DOHH2 (cell line): Measurements from ENCODE around the gene RRP15.
A peak's percentile ranks its signal among the peaks of the same experiment; 100 is the strongest.

Experiments
- H3F3A ChIP-seq: fragments of 200-600 bp; sonication (generic), shearing (Covaris generic); 2 replicates; pipeline ENCODE4 v1.6.0; 2016; ENCODE audit warnings: antibody characterized with exemption, mild to moderate bottlenecking; ENCODE audit not compliant: control insufficient read depth, insufficient read depth
- H3K27ac ChIP-seq: fragments of 200-600 bp; sonication (generic); 2 replicates; pipeline ENCODE4 v1.5.1; 2014; ENCODE audit warnings: low read depth, mild to moderate bottlenecking, low read length, moderate library complexity
- H3K27me3 ChIP-seq: fragments of 200-600 bp; sonication (generic); 2 replicates; pipeline ENCODE4 v1.6.1; 2014; ENCODE audit warnings: mild to moderate bottlenecking, low read length, mixed read lengths; ENCODE audit not compliant: control insufficient read depth
- H3K36me3 ChIP-seq: fragments of 200-600 bp; sonication (generic); 2 replicates; pipeline ENCODE4 v1.6.1; 2014; ENCODE audit warnings: mild to moderate bottlenecking, low read length, moderate library complexity, mixed read lengths; ENCODE audit not compliant: control insufficient read depth
- H3K4me1 ChIP-seq: fragments of 200-600 bp; sonication (generic); 2 replicates; pipeline ENCODE4 v1.6.1; 2014; ENCODE audit warnings: mild to moderate bottlenecking, low read length, mixed read lengths; ENCODE audit not compliant: control insufficient read depth
- H3K4me2 ChIP-seq: fragments of 200-600 bp; sonication (generic); 2 replicates; pipeline ENCODE4 v1.6.0; 2014; ENCODE audit warnings: mild to moderate bottlenecking, low read length, moderate library complexity
- H3K4me3 ChIP-seq: fragments of 200-600 bp; sonication (generic); 2 replicates; pipeline ENCODE4 v1.5.1; 2014; ENCODE audit warnings: mild to moderate bottlenecking, low read length, mixed read lengths
- H3K79me2 ChIP-seq: fragments of 200-600 bp; sonication (generic); 2 replicates; pipeline ENCODE4 v1.6.1; 2014; ENCODE audit warnings: mild to moderate bottlenecking, low read length, mixed read lengths; ENCODE audit not compliant: control insufficient read depth
- H3K9me2 ChIP-seq: fragments of 200-600 bp; sonication (generic); replicated peaks from 2 replicates; pipeline ENCODE4 v1.6.1; 2014; ENCODE audit warnings: mild to moderate bottlenecking, low read length, mixed read lengths; ENCODE audit not compliant: control insufficient read depth
- H3K9me3 ChIP-seq: fragments of 200-600 bp; sonication (generic); 2 replicates; pipeline ENCODE4 v1.6.1; 2014; ENCODE audit warnings: antibody characterized with exemption, low read length, mixed read lengths; ENCODE audit not compliant: control insufficient read depth, insufficient read depth
- H4K20me1 ChIP-seq: fragments of 200-600 bp; sonication (generic); 2 replicates; pipeline ENCODE4 v1.6.0; 2014; ENCODE audit warnings: low read depth, mild to moderate bottlenecking, antibody characterized with exemption, low read length, moderate library complexity; ENCODE audit not compliant: control insufficient read depth, insufficient read depth
- CTCF ChIP-seq: fragments of 200-600 bp; sonication (generic); IDR thresholded peaks from one replicate; pipeline ENCODE4 v1.5.1; 2014; ENCODE audit warnings: antibody characterized with exemption, mild to moderate bottlenecking, low read depth, low read length; ENCODE audit not compliant: poor library complexity, severe bottlenecking
- EZH2phosphoT487 ChIP-seq: fragments of 200-600 bp; sonication (generic); IDR thresholded peaks from 2 replicates; pipeline ENCODE4 v1.6.1; 2017; ENCODE audit warnings: borderline replicate concordance, mild to moderate bottlenecking, antibody characterized with exemption, low read length, moderate library complexity, mixed read lengths

Gene RRP15

GRCh38 chr1:218346391-218347204, 61.5 kb downstream of the RRP15 start:
- peak overlapping the region; percentile 93 for H3K4me2 ChIP-seq
- TF ChIP-seq CTCF: no peak
- TF ChIP-seq EZH2phosphoT487: no peak
- peaks cover 57% of the 10 kb centered on the region for H3K27me3 ChIP-seq
- H3K4me3 ChIP-seq: peak overlapping the region; percentile 76
- H3K9me3 ChIP-seq: no peaks in the 10 kb centered on the region
- no peaks in the 10 kb centered on the region for H3K36me3 ChIP-seq
- 0 out of 2 replicates have a peak, but pooled peaks cover 3% of the 10 kb centered on the region for H3F3A ChIP-seq
- H4K20me1 ChIP-seq: no peaks in the 10 kb centered on the region
- no peaks in the 10 kb centered on the region for H3K9me2 ChIP-seq
- peaks cover 43% of the 10 kb centered on the region for H3K4me1 ChIP-seq
- H3K27ac ChIP-seq: no peak overlapping the region
- H3K79me2 ChIP-seq: no peaks in the 10 kb centered on the region

- H3K9me2 ChIP-seq: no peaks in the 10 kb centered on the region
- H3K36me3 ChIP-seq: no peaks in the 10 kb centered on the region
- no peak for TF ChIP-seq CTCF
- no peak for TF ChIP-seq EZH2phosphoT487
- peak overlapping the region; percentile 93 for H3K4me2 ChIP-seq
- 0 out of 2 replicates have a peak, but pooled peaks cover 3% of the 10 kb centered on the region for H3F3A ChIP-seq
- no peaks in the 10 kb centered on the region for H4K20me1 ChIP-seq
- no peaks in the 10 kb centered on the region for H3K79me2 ChIP-seq
- peak overlapping the region; percentile 76 for H3K4me3 ChIP-seq
- H3K9me3 ChIP-seq: no peaks in the 10 kb centered on the region
- peaks cover 57% of the 10 kb centered on the region for H3K27me3 ChIP-seq
- H3K4me1 ChIP-seq: peaks cover 44% of the 10 kb centered on the region
- H3K27ac ChIP-seq: no peak overlapping the region
Measured at GRCh38 chr1:218347336-218347722, 62.2 kb downstream of the RRP15 start.

GRCh38 chr1:218347723-218348627, 62.9 kb downstream of the RRP15 start:
- no peak overlapping the region for H3K27ac ChIP-seq
- no peaks in the 10 kb centered on the region for H3K36me3 ChIP-seq
- H3K4me3 ChIP-seq: no peak overlapping the region
- no peaks in the 10 kb centered on the region for H3K9me3 ChIP-seq
- TF ChIP-seq EZH2phosphoT487 (no peak; the same call in 1 of the 2 replicates), CTCF (no peak)
- H3K9me2 ChIP-seq: no peaks in the 10 kb centered on the region
- no peaks in the 10 kb centered on the region for H4K20me1 ChIP-seq
- peaks cover 44% of the 10 kb centered on the region for H3K4me1 ChIP-seq
- H3K4me2 ChIP-seq: 0 out of 2 replicates have a peak overlapping the region, but pooled peaks have one; percentile 93
- peaks cover 57% of the 10 kb centered on the region for H3K27me3 ChIP-seq
- H3K79me2 ChIP-seq: no peaks in the 10 kb centered on the region
- H3F3A ChIP-seq: 0 out of 2 replicates have a peak, but pooled peaks cover 3% of the 10 kb centered on the region
